RCC 7860 (cell line): ENCODE data around the gene LRRN4CL.
"Not testable (repeated sequence)": the region's sequence is repeated elsewhere in the genome, so short reads cannot be mapped to it uniquely, and the experiment has no call there.

Experiments
- DNase-seq: peaks from one replicate; pipeline ENCODE4 v3.0.0-alpha.2; 2015; ENCODE audit warnings: low spot score
- FAIRE-seq: peaks from 2 replicates; lab custom pipeline; 2012; peaks lifted over from hg19 to GRCh38; lab: Jason Lieb, UNC

Gene LRRN4CL

GRCh38 chr11:62710001-62710345, 20.6 kb upstream of the LRRN4CL start:
- FAIRE-seq: no peak
- no peak for DNase-seq

DNA sequence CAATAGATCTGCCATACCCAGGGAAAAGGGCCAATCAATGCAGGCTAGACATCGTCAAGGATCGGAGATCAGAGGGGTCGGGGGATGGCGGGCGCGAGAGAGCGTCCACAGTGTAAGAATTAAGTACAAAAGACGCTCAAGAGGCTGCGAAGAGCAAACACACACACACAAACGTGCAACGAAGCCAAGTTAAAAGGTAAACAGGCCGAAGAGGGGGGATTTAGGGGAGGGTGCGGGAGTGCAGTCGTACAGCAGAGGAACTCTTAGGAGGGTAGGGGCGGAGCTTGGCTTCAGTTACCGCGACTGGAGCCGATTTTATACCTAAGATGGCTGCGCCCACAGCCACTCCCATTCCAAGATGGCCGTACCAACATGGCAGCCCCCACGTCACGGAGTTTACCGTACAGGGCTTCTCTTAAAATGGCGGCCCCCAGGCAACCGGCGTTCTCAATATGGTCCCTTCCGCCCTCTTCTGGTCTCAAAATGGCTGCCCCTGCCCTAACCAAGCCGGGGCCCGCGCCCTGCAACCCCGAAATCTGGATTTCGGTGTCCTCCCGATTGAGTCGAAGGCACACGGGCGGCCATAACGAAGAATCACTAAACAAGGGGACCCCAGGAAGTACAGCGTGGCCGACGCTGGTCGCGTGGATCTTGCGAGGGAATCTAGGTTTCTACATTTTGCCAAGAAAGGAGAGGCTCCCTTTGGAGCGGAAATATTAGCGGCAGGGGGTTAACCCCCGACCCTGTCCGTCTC, 20.1 kb upstream of the LRRN4CL start:
- no peak for FAIRE-seq
- no peak for DNase-seq

DNA sequence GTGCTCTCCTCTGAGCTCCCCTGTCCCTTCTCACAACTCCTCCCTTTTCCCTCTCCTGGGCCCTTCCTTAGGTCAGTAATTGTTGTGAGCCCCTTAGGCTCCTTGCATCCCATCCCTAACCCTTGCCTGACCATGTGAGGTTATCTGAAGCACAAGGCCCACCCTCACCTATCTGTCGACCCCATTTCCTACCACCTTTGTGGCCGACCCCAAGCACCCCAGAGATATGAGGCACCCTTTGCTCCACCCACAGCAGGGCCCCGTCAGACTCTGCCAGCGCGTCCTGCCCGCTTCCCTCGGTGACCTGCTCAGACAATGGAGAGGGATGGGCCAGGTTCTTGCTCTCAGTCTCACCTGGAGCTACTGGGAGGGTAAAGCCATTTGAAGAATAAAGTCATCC, 19.5 kb upstream of the LRRN4CL start:
- DNase-seq (no peak), FAIRE-seq (no peak)

GRCh38 chr11:62708392-62708791, 19.1 kb upstream of the LRRN4CL start:
- no peak for DNase-seq

DNA sequence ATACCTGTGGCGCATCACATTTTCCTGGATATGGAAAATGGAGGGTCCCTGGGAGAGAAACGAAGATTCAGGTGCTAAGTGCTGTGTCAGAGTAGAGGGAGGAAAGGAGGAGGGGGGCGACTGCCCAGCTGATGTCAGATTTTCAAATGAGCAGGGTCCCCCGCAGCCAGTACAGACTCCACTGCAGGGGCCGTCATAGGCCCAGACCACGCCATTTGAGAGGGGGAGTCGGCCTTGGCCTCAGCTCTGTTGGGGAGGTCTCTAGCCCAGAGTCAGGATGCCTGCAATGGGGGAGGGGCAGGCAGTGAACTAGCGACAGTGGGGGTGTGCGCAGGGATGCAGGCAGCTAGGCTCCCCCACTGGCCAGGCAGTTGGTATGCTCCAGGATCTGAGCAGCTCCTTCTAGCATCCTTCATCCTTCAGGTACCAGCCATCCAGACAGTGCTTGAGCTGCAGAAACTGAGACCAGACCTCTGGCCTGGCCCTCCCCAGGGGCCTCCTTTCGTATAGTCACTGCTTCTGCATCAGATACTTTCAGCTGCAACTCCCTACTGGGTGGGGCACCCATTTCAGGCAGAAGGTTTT, 18.0 kb upstream of the LRRN4CL start, which contains the start of the genes BSCL2 and GNG3:
Gene BSCL2, minus strand, starts transcription at position 148 of the 585 bp plus-strand sequence. CDS start 229 bp downstream, outside the sequence.
Gene GNG3, plus strand, starts transcription at position 400 of the 585 bp plus-strand sequence. CDS start 620 bp downstream, outside the sequence.
- no peak for DNase-seq

More at GRCh38 chr11:62708392-62708791, 19.1 kb upstream of the LRRN4CL start:
- FAIRE-seq: no peak

GRCh38 chr11:62706850-62707247, 17.5 kb upstream of the LRRN4CL start:
- no peak for FAIRE-seq
- DNase-seq: no peak

More for the DNA sequence above, 18.0 kb upstream of the LRRN4CL start, which contains the start of the genes BSCL2 and GNG3:
- FAIRE-seq: no peak

- FAIRE-seq: no peak
Observed at GRCh38 chr11:62705880-62706849, 16.8 kb upstream of the LRRN4CL start.

GRCh38 chr11:62705413-62705812, 16.1 kb upstream of the LRRN4CL start:
- no peak for FAIRE-seq
- DNase-seq: no peak

More at GRCh38 chr11:62705880-62706849, 16.8 kb upstream of the LRRN4CL start:
- peak; percentile 85 for DNase-seq

DNA sequence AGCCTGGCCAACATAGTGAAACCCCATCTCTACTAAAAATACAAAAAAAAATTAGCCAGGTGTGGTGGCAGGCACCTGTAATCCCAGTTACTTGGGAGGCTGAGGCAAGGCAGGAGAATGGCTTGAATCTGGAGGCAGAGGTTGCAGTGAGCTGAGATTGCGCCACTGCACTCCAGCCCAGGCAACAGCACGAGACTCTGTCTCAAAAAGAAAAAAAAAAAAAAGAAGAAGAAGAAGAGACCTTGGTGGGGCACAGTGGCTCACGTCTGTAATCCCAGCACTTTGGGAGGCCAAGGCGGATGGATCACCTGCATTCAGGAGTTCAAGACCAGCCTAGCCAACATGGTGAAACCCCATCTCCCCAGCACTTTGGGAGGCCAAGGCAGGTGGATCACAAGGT, 14.6 kb upstream of the LRRN4CL start:
- FAIRE-seq, DNase-seq: not testable (repeated sequence)

DNA sequence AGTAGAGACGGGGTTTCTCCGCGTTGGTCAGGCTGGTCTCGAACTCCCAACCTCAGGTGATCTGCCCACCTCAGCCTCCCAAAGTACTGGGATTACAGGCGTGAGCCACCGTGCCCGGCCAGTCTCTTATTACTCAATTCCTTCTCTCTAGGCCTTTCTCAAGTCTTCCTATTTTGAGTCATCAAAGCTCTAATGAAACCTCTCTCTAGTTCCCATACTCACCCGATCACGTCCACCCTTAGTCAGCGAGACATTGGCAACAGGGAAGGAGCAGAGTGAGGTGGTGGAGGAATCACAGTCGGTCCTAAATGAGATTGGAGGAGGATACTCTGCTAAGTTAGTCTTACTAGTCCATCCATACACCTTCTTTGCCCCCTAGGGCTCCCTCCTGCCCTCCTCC, 12.9 kb upstream of the LRRN4CL start:
- FAIRE-seq (no peak), DNase-seq (no peak)

GRCh38 chr11:62694455-62695167, 5.3 kb upstream of the LRRN4CL start:
- FAIRE-seq: no peak
- DNase-seq: peak; percentile 29

GRCh38 chr11:62693624-62694023, 4.3 kb upstream of the LRRN4CL start:
- FAIRE-seq, DNase-seq: not testable (repeated sequence)

GRCh38 chr11:62688491-62688890, 839 bp downstream of the LRRN4CL start:
- DNase-seq: no peak
- FAIRE-seq: no peak

DNA sequence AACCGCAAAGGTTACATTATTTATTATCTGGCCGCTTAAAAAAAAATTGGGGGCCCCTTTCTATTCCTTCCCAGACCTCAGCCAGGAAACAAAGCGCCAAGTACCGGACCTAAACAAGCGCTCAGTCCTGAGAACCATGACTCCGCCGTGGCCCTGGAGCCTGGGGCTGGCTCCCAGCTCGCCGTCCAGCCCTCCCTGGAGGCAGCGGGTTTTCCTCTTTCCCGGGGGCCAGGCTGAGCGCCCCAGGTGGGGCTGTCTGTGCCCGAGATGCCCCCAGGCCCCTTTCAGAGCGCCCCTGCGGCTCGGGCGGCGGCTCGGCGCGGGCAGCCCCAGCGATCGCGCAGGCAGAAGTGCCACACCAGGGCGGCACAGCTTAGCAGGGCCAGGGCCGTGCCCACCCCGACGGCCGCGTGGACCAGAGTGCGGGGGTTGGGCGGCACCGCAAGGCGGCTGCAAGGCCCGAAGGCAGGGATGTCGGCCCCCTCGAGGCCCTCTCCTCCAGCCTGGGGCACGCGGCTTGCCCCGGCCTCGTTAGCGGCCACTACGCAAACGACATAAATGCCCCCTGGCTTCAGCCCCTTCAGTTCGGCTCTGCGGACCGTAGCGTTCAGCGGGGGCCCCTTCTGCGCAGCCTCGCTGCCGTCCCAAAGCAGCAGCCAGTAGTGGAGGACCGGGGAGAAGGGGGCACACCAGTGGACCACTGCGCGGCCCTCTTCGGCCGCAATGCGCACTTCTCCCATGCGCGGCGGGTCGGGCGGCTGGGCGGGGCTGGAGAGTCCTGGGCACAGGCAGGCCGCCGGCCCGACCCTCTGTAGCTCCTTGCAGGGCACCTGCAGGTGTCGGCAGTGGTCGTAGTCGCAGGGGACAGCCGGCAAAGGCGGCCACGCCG, 1.6 kb downstream of the LRRN4CL start:
- FAIRE-seq: no peak
- DNase-seq: no peak

GRCh38 chr11:62682518-62682917, 6.8 kb downstream of the LRRN4CL start:
- FAIRE-seq: no peak
- DNase-seq: no peak

DNA sequence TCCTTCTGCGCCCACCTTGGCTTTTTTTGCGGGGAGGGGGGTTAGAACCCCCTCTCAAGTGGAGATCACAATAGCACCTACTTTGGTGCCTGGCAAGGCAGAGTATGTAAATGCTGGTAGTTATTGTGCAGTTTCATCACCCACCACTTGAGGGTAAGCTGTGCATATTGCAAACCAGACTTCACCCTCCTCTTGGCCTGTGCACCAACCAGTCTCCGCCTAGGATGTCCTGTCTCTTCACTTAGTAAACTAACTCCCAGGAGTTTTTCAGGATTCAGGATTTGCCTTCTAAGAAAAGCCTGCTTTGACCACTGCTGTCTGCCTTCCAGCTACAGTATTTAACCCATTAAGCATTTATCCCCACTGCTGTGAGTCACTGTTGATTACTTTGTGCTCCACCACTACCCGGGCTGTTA, 8.5 kb downstream of the LRRN4CL start:
- FAIRE-seq: no peak
- peak; percentile 41 for DNase-seq

DNA sequence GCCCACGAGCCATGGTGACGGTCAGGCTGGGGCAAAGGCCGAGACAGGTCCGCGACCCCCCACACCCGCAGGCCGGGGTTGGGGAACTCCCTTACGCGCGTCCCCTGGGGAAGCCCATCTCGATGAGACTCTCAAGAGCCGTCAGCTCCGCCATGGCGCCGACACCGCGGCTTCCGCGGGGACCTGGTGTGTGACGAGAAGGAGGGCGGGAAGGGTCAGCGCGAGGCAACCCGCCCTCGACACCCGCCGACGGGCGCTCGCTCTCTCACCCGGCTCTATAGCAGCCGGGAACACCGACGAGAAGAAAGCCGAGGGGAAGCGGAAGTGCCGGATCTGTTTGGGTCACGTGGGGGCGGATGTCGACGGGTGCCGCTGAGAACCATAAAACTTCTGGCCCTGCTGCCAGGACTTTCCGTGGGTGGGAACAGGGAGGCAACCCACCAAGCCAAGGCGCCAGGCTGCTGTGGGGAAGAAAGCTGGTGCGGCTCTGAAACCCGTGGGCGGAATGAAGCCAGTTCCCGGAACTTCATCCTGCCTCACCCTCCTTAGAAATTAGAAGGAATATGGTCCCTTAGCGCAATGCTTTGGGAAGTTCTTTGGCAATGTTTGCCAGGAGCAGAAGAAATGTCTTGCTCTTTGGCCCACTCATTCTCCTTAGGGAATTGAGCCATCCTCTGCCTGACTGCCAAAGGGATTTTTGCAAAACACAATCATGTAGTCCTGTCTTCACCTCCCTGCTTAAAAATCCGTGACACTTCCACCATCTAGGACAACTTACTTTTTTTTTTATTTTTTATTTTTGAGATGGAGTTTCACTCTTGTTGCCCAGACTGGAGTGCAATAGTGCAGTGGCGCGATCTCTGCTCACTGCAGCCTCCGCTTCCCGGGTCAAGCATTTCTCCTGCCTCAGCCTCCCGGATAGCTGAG, 10.3 kb downstream of the LRRN4CL start, which contains the start of gene UBXN1:
Gene UBXN1, minus strand, starts transcription at position 304 of the 927 bp plus-strand sequence. Its CDS starts 150 bp downstream, at position 154.
- no peak for FAIRE-seq
- peak; percentile 67 for DNase-seq

DNA sequence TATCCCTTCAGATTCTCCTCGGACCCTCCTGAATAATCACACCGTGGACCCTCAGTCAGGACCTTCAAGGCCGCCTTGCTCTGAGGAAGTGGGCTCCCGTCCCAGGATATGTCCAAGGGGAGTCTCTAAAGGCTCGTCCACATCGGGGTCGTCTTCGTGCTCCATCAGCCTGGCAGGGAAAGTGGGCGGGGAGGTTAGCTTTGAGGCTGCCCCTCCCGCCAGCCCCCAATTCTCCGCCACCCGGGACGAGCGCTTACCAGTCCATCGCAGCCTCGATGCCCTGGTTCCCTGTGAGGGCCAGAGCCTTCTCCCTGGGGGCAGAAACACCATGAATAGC, 10.9 kb downstream of the LRRN4CL start:
- FAIRE-seq (no peak), DNase-seq (no peak)
